ENCODE results near the gene TEX264.
A peak's percentile ranks its signal among the peaks of the same experiment; 100 is the strongest.

The TEX264 gene

DNA sequence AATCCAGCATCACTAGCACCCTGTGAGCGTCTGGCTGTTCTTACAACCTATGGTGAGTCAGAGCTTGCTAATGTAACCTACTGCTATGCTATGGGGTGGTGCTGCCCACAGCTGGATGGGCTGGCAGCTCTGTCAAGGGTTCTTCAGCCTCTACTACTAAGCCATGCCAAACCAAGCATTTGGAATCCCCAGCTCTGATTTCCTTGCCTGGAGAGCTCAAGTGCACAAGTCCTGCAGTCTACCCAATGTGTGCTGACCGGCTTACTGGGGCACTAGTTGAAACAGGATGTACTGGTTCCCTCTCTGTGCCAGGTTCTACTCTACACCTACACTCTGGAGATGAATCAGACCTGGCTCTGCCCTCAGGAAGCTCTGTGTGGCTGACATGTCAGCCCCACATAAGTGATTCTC lies 4.2 kb downstream of the TEX264 start:
- no peak for DNase-seq (ENCODE audit: low read depth)

DNA sequence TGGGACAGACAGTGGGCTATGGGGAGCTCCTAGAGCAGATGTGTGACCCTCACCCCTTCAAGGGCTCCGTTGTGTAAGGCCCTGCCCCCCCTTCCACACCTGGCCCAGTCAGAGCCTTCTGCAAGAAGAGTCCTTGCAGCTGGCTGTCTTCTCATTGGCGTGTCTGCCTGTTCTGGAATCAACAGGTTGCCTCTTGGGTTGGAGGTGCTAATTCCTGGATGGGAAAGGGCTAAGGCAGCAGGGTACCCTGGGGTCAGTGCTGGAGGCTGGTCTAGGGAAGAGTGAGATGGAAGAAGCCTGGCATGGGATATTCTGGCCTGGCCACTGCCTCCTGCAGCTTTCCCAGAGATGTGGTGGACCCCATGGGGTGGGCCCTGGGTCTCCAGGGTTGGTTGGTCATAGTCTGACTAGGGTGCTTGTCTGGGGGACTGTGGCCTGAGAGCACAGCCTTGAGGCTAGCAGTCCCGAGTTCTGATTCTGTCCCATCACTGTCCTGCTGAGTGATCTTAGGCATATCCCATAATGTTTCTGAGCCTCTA lies 5.1 kb downstream of the TEX264 start:
- no peak for DNase-seq (ENCODE audit: low read depth)

DNA sequence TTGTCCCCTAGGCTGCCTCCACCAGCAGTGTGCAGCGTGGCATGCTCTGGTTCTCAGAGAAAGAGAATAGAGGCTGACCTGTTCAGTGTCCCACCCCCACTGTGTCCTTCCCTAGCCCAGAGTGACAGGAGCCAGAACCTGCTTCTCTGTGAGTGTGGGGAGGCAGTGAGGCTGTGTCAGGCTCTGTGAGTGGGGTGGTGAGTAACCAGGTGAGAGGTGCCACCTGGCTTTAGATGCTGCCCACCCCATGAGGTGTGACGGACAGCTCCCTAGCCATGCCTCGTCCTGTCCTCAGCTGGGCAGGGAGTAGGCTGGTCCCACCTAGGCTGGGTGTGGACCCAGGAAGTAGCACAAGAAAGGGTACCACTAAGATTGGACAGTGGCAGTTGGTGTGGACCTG lies 6.3 kb downstream of the TEX264 start:
- no peak for DNase-seq (ENCODE audit: low read depth)

DNA sequence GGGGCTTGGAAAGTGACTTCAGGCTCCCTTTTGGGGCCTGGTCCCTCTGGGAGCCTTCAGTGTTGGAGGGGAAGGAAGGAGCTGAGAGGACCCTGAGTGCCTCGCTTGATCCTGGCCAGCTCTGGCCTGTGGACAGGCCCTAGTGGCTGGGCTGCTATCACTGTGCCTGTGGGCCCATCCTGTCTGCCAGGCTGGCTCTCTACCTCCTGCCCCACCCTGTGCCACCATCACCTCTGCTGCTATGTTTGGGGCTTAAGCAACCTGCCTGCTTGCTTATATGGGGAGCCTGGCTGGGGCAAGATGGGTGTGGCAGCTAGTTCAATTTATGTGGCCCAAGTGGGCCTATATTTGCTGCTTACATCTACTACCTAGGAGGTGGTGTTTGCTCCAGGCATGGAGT lies 7.1 kb downstream of the TEX264 start:
- DNase-seq (ENCODE audit: low read depth): no peak

DNA sequence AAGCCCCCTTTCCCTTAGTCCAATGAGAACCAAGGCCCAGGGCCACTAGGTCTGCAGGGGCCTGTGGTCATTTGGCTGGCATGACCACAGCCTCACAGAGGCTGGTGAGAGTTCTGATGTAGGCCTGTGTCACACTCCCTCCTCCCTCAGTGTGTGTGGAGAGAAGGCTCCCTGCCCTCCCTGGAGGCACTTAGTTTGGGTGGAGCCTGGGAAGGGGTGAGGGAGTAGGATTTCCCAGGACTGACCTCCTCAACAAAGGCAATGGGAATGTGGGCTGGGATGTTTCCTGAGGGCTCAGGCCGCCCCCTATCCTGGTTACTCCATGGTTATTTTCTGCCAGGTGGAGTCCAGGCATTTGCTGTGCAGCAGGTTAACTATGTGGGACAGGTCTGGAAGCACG lies 7.6 kb downstream of the TEX264 start:
- DNase-seq (ENCODE audit: low read depth): no peak

DNA sequence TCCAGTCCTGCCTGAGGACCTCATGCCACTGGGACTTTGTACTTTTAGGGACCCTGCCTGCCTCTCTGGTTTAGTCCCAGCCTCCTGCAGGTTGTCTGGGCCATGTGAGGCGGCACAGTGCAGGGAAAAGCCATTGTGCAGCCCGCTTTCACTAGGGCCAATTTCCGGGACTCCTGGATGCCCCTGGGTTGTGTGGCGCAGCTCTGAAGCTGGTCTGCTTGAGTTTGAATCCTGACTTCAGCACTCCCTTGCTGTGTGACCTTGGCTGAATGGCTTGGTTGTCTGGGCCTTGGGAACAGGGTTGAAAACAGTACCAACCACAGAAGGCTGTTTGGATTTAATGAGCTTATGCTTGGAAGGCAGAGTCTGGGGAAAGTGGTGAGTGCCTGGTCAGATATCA lies 8.3 kb downstream of the TEX264 start:
- DNase-seq (ENCODE audit: low read depth): no peak

DNA sequence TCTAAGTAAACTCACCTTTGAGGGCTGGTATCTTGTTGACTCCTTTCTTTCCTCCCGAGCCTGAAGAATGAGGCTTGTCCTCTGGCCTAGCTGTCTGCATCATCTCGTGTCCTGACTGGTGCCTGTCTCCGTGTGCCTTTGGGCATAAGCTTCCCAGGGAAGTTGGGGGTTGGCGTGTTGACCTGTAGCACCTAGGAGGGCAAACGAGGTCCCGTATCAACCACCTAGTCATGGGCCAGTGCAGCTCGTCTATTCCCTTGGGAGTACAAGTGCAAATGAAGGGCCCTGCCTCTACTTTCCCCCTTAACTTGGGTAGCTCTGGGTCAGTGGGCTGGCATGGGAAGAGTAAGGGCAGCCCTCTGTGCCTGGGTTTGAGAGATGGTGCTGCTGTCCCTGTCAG lies 8.7 kb downstream of the TEX264 start:
- no peak for DNase-seq (ENCODE audit: low read depth)

DNA sequence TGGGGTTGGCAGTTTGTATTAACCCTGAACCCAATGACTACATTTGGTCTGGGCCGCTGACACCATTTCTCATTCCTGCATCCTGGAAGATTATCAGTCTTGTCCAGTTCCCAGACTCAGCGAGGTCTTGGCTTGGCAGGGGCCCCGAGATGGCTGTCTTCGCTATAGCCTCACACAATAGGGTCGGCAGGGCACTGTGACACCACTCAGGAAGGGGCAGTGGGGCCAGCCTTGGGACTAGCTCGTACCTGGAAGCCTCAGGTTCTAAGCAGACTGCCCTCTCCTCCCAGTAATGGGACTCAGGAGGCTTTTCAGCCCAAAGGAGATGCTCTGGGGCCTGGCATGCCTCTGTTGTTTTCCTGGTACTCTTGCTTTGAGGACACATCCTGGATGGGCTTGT lies 9.1 kb downstream of the TEX264 start:
- no peak for DNase-seq (ENCODE audit: low read depth)

DNA sequence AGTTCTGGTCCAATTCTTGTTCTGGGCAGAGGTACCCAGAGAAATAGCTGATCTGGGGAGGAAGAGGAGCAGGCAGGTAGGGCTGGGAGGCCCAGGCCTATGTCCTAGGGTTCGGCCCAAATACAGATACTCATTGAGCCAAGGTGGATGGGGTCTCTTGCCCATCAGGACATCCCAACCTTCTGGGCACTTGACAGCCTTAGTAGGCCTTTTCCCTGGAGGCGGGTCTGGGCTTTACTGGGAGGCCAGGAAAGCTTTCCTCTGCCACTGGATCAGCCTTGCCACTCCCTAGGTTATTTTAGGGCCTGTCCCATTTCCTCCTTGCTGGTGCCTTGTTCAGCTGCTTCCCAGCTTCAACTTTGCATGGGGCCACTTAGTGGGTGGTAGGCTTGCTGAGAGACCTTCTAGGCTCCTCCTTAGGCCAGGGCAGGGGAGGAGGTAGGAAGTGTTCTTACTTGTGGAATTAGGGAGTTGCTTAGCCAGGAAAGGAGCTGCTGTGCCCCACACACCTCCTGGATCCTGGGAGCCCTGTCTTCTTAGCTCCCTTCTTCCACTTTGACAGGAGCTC lies 9.7 kb downstream of the TEX264 start:
- DNase-seq (ENCODE audit: low read depth): no peak

DNA sequence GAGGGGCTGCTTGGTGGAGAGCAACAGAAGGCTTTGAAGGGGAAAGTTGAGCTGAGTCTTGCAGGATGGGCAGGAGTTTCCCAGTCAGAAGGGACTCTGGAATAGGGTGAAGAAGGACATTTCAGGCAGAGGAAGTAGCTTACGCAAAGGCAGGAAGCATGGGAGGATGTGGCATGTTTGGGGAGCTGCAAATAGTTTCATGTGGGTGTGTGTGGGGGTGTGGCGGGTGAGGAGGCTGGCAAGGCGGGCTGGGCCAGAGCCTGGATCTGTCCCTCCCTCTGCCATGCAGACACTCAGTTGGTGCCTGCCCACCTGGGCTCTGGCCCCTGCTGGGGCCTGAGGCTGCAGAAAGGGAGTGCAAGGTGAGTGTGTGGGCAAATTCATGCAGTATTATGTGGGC lies 10.4 kb downstream of the TEX264 start:
- DNase-seq (ENCODE audit: low read depth): no peak

DNA sequence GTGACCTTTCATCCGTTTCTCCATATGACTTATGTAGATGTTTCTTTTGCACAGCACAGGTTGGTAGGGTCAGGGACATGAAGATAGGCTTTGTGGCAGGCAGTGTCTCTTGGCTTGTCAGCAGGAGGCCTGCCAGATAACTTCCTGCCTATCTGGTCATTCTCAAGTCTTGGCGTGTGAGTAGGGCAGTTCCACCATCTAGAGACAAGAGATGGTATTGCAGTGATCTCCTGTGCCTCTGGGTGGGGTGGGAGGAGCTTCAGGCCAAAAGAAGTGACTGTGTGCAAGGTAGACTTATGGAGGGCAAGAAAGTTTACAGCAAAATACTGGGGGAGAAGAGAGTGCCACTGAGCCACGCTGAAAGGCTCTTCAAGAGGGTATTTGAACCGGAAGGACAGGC lies 11.0 kb downstream of the TEX264 start:
- peak; percentile 76 for DNase-seq (ENCODE audit: low read depth)

DNA sequence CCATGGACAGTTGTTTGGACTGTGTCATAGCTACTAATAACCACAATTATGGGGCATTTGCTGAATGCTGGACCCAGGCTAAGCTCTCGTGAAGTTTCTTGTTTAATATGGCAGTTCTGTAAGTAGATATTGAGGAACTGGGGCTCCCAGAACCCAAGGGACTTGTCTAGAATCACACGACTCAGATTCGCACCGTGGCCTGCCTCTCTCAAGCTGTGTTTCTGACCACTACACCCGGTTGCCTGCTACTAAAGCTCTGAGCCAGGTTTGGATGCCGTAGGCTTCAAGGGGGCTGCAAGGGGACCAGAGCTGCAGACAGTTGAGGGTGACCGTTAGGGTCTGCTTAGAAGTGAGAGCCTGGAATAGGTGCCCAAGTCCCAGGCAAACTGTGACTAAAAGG lies 11.5 kb downstream of the TEX264 start:
- no peak for DNase-seq (ENCODE audit: low read depth)

DNA sequence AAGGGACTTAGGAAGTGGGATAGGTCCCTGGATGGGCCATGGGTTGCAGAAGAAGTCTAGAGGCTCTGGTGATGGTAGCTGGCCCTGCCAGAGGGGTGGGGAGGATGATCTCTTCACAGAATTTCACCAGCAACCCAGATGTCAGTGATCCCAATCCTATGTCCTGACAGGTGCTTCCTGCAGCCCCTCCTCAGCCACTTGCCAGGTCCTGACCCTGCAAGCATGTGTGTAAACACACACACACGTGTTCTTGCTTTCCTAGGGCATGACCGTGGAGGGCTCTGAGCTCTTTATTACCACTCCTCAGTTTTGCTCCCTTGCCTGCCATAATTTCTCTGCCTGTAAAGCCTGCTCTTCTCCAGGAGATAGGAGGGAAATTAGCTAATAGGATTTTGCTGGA lies 12.5 kb downstream of the TEX264 start:
- no peak for DNase-seq (ENCODE audit: low read depth)

DNA sequence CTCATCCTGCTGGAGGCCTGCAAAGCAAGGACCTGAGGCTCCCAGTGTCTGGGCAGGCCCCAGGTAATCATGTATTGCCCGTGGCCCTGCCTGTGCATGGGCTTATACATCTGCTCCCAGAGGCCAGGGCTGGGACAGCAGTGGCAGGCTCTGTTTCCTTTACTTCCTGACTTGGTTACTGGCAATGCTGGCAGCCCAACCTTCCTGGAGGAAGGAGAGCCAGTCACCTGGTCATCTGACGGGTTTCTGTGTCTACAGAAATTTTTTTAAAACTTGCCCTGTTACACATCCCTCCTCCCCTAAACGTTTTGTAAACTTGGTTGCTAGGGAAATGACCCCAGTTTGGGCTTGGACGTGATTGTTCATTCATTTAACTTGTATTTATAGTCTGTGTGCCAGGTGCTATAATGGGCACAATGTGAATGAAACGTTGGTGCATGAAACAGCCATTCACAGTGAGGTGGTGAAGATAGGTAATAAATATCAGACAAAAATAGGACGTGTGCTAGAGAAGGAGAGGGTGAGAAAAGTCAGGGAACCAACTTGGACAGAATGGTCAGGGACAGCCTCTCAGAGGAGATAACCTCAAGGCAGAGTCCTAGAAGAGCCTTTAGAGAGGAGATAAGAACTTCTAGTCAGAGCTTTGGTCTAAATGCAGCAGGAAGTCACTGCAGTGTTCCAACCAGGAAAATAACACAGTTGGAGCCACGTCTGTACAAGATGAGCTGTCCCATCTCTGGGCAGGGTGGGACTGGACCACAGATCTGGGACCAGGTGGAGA lies 14.1 kb downstream of the TEX264 start:
- DNase-seq (ENCODE audit: low read depth): no peak

DNA sequence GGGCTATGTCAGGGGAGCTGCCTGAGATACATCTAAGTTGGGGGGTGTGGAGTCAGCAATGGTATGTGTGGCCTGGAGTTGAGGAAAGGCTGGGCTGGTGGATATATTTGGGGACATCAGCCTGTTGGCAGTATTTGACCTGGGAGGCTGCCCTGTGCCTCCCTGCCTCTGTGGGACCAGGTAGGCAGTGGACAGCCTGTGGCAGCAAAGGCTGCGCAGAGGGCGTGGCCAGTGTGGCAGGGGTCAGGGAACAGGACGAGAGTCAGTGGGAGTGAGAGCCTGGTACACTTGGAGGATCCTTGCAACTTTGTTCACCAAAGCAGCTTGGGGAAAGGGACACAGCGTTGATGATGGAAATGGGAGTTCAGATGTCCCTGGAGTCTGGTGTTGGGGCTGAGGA lies 15.0 kb downstream of the TEX264 start:
- no peak for DNase-seq (ENCODE audit: low read depth)

DNA sequence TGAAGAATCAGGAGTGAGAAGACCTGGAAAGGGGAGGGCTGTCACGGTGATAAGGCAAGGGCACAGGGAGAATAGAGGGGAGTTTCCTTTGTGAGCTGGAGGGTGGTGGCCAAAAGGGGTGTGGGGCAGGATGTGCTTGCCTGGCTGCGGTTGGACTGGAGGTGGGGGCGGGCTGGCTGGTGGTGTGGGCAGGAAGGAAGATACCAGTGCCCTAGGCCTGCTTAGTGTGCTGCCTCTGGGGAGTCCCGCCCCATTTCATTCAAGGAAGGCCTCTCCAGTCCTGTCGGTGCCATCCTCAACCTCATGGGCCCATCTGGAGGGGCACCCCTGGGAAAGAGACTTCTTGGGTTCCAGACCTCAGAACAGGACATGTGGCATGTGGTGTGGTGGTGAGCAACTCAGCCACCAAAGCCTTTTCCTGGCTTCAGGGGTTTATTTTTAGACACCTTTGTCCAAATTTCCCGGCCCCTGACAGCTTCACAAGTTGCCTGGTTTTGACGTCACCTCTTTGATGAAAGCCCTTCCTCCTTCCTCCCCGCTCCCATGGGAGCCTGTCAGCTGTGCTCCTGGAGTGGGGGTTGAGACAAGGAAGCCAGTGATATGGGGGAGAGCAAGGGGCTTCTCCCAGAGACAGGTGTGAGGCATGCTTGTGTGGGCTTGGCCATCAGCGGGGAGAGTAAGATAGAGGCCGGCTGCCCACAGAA lies 15.6 kb downstream of the TEX264 start:
- DNase-seq (ENCODE audit: low read depth): no peak

DNA sequence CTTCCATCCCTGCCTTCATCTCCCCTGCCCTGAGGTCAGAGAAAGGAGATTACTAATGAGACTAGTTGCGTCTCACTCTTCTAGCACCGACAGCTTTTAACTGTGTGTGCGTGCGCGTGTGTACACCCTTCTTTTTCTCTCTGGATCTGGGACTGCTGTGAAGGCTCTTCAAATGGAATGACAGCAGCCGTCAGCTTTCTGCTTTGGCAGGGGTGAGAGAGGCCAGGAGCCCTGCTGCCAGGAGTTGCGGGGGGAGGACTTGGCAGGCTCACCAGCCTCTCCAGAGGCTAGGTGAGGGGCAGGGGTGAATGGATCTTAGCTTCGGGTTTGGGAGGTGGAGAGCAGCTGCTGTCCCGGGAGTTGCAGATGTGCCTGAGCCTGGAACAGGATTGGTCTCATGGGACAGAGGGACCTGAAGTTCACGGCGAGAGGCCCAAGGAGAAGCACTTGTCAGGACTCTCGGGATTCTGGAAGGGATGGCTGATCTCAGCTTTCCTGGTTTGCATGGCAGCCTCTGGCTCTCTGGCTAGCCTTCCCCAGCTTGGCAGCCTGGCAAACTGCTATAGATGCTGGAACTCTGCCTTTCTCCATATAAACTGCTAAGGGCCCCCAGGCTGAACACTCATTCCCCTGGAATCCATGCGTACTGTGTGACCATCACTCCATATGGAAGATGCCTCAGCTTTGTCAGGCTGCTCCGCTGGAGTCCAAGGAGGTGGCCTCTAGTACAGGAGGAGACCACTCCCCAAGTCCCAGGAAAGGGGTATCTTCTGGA lies 16.6 kb downstream of the TEX264 start:
- DNase-seq (ENCODE audit: low read depth): no peak

DNA sequence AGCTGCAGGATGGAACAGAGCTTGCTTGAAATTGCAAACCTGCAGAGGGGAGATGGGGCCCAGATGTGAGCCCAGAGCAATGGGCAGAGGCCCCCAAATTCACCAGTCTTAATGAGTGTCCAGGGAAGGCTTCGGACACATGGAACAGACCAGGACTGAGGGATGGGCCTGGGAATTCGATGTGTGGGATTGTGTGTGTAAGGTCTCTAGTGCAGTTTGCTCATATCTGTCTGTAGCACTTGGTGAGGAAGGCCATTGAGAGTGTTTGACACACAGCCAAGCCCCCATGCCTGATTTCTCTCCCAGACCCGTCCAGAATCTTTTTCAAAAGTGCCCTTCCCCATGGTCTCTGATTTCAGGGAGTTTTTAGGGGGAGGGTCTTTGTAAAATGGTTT lies 17.2 kb downstream of the TEX264 start:
- DNase-seq (ENCODE audit: low read depth): no peak

DNA sequence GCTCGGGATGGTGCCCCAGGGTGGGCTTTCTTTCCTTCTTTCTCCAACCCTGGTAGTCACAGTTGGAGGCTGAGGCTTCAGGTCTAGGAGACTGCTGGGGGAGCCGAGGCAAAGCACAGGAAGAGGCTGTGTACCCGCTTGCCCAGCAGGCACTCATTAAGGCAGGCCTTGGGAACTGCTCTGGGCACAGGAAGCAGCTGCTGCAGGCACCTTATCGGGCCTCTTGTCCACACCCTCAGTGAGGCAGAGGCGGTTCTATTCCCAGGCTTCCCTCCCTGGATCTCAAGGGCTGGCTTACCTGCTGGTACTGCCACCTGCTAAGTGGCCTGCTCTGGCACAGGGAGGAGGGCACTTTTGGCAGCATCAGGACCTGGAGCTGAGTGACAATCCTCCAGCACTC lies 20.0 kb downstream of the TEX264 start:
- DNase-seq (ENCODE audit: low read depth): no peak

DNA sequence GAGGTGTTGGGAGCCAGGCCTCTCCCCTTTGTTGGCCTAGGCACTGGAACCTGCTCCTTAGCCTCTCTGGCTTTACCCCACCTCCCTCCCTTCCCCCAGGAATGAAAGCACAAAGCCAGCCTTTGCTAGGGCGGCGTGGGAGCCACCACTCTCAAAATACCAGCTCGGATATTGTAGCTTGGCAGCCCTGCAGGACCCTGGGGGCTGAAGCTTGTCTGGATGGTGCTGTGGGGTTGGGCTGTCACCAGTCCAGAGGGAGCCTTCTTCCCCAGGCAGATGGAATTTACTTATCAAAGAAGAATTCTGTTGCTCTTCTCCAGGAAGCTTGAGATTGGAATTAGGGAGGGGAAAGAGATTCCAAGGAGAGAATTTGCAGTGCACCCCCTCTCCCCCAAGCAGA lies 20.9 kb downstream of the TEX264 start:
- DNase-seq (ENCODE audit: low read depth): no peak

DNA sequence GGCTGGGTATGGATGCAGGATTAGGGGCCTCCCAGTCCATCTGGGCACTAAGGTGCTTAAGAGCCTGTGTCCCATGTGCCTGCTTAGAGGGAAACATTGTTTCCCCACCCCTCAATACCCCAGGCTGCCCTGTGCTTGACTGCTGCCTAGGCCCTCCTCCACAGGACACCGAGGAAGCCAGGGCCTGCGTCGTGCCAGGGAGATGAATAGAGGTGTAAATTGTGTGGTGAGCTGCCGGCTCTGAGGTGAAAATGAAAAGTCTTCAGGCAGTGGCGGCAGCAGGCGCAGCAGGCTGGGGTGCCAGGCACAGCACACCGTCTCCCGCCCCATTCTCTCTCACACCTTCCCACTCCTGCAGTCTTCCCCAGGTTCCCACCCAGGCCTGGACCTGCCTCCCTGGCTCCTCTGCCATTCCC lies 21.9 kb downstream of the TEX264 start:
- no peak for DNase-seq (ENCODE audit: low read depth)

DNA sequence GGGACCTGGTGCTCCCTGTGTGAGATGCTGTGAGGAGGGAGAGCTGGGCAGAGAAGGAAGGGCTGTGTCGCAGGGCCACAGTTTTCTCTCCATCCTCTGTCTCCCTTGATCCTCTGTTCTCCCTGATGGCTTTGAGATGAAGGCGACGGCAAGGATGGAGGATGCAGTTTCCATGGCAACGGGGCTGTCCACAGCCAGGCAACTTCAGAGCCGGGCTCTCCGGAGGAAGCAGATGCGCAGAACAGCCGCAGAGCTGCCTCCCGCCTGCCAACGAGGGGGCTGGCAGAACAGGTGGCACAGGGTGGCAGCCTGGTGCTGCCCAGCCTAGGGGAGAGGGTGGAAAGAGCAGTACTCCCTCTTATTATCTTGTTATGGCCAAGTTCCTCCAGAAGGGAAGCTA lies 25.9 kb downstream of the TEX264 start:
- no peak for DNase-seq (ENCODE audit: low read depth)

DNA sequence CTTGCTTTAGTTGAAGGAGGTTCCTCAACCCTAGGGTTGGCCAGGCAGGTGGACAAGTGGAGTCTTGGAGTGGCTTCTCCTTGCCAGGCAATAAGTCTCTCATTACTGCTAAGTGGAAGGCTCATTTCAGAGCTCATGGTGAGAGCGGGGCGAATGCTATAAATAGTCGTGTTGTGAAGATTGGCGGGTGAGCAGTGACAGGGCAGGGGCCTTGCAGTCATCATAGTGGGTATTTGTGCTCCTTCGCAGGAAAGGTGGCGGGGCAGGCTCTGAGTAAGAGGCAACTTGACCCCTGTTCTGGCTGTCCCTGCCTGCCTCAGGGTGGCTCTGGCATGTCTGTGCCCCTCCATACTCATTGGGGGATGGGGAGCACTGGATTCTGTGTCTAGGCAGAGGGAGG lies 27.2 kb downstream of the TEX264 start:
- no peak for DNase-seq (ENCODE audit: low read depth)
